HepG2 (cell line): ENCODE results near the gene PCAT6. TPM values are rescaled to one million over a fixed set of nuclear protein-coding genes. Genes with fewer than 3 reads are reported as not detected.

Experiments
- GFI1 ChIP-seq: sonication (generic); formaldehyde crosslinking; IDR thresholded peaks from 2 replicates; pipeline ENCODE4 v1.5.0; 2020; ENCODE audit warnings: missing genetic modification reagents, mild to moderate bottlenecking, borderline replicate concordance
- HCFC1 ChIP-seq: fragments of 150-350 bp; IDR thresholded peaks from 2 replicates; pipeline ENCODE4 v1.6.1; 2014; ENCODE audit warnings: low read depth, low read length
- NR2F6 ChIP-seq, 2 experiments: IDR thresholded peaks; 2 replicates each; pipeline ENCODE4 v1.6.1; 2016; ENCODE audit warnings: antibody characterized with exemption in 1 of 2, mild to moderate bottlenecking in 1 of 2
- PAF1 ChIP-seq: IDR thresholded peaks from 2 replicates; pipeline ENCODE4 v1.6.1; 2016; ENCODE audit warnings: missing genetic modification reagents, missing compliant biosample characterization
- ZNF570 ChIP-seq: sonication (generic); formaldehyde crosslinking; IDR thresholded peaks from 2 replicates; pipeline ENCODE4 v1.4.0; 2020; ENCODE audit warnings: mild to moderate bottlenecking, missing genetic modification reagents, borderline replicate concordance
- ZNF891 ChIP-seq: sonication (generic); formaldehyde crosslinking; IDR thresholded peaks from 2 replicates; pipeline ENCODE4 v1.5.0; 2020; ENCODE audit warnings: mild to moderate bottlenecking, missing genetic modification reagents
- polyA plus RNA-seq, 8 experiments: library from polyadenylated mRNA; depleted of rRNA in 3 of 8; stranded (reverse) in 7 of 8; unstranded in 1 of 8; fragments of >200 nt; fragmentation: Illumina TruSeq in 4 of 8; extraction: Trizol in 4 of 8; gene quantifications; 2 replicates each; pipeline versions ENCODE4 v1.2.1 to v1.2.3, GENCODE V29; 2011 to 2016; ENCODE audit warnings: low read depth in 4 of 8, missing spikeins in 1 of 8, mixed read lengths in 1 of 8; ENCODE audit not compliant: insufficient read depth in 1 of 8
- total RNA-seq, 5 experiments: library from RNA; depleted of rRNA; stranded (reverse); fragments of >200 nt; fragmentation: Illumina TruSeq; extraction: Trizol; gene quantifications; 2 replicates each; pipeline ENCODE4 v1.2.3, GENCODE V29; 2016; ENCODE audit warnings: low read depth in 1 of 5
- TF ChIP-seq, protein P1 (sequence below): sonication (generic); formaldehyde crosslinking; conservative IDR thresholded peaks from 2 replicates; pipeline ENCODE4 v1.4.0; 2020; ENCODE audit warnings: missing genetic modification reagents
- TF ChIP-seq, protein P2 (sequence below): sonication (generic); formaldehyde crosslinking; IDR thresholded peaks from 2 replicates; pipeline ENCODE4 v1.8.1; 2023; ENCODE audit warnings: mild to moderate bottlenecking, inconsistent platforms, moderate library complexity, missing genetic modification reagents, borderline replicate concordance
- TF ChIP-seq, protein P3 (sequence below): IDR thresholded peaks from 2 replicates; pipeline ENCODE4 v1.6.1; 2016
- TF ChIP-seq, protein P4 (sequence below): sonication (generic); formaldehyde crosslinking; IDR thresholded peaks from 2 replicates; pipeline ENCODE4 v1.4.0; 2020; ENCODE audit warnings: low read depth, missing genetic modification reagents
- TF ChIP-seq, protein P5 (sequence below): sonication (generic); formaldehyde crosslinking; IDR thresholded peaks from 2 replicates; pipeline ENCODE4 v1.4.0; 2020; ENCODE audit warnings: mild to moderate bottlenecking, missing genetic modification reagents

Gene PCAT6
- total and polyA plus RNA-seq, 2 of the 13 experiments (the other 11 are each of a cell fraction or from before 2014, with no cell fraction given): 0.60 to 4.4 TPM

DNA sequence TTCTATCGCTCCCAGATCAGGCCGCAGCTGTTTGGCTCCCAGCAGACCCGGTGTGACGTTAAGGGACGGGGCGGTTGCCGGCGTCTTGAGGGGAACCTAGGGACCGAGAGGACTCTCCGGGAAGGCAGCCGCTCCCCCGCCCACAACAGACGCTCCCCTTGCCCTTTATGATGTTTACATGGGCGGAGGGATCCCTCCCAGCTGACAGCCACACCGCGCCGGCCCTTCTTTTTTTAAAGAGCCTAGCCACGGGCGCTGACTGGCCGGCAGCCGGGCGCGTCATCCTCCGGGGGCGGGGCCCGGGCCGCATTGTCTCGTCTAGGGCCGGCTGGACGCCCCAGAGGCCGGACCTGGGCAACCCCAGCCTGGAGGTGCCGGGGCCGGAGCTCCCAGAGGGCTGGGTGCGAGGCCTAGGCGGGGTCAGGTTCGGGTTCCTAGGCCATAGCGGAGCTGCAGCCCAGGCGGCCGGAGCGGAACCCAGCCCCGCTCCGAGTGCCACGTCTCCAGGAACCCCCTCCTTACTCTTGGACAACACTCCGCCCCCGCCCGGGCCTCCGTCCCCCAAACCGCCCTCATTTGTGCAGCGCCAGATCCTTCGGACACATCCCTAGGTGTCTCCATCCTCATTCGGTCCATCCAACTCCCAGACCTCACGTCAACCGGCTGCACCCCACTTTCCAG, at the start of gene PCAT6 (continued):
- TF ChIP-seq, protein P1, sequence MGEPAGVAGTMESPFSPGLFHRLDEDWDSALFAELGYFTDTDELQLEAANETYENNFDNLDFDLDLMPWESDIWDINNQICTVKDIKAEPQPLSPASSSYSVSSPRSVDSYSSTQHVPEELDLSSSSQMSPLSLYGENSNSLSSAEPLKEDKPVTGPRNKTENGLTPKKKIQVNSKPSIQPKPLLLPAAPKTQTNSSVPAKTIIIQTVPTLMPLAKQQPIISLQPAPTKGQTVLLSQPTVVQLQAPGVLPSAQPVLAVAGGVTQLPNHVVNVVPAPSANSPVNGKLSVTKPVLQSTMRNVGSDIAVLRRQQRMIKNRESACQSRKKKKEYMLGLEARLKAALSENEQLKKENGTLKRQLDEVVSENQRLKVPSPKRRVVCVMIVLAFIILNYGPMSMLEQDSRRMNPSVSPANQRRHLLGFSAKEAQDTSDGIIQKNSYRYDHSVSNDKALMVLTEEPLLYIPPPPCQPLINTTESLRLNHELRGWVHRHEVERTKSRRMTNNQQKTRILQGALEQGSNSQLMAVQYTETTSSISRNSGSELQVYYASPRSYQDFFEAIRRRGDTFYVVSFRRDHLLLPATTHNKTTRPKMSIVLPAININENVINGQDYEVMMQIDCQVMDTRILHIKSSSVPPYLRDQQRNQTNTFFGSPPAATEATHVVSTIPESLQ (CRISPR knock-in tag): no peak
- TF ChIP-seq NR2F6 (IDR thresholded peaks at IDR 0.05) (no peak; the same call in 1 of the 2 replicates), NR2F6 (CRISPR knock-in tag; IDR thresholded peaks at IDR 0.05) (peak; percentile 58; the same call in 1 of the 2 replicates), ZNF891 (CRISPR knock-in tag) (no peak), GFI1 (CRISPR knock-in tag) (no peak; the same call in 1 of the 2 replicates), PAF1 (no peak), HCFC1 (no peak), ZNF570 (CRISPR knock-in tag) (no peak)
- TF ChIP-seq, protein P2, sequence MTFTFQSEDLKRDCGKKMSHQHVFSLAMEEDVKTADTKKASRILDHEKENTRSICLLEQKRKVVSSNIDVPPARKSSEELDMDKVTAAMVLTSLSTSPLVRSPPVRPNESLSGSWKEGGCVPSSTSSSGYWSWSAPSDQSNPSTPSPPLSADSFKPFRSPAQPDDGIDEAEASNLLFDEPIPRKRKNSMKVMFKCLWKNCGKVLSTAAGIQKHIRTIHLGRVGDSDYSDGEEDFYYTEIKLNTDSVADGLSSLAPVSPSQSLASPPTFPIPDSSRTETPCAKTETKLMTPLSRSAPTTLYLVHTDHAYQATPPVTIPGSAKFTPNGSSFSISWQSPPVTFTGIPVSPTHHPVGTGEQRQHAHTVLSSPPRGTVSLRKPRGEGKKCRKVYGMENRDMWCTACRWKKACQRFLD (CRISPR knock-in tag): no peak
- TF ChIP-seq, protein P3, sequence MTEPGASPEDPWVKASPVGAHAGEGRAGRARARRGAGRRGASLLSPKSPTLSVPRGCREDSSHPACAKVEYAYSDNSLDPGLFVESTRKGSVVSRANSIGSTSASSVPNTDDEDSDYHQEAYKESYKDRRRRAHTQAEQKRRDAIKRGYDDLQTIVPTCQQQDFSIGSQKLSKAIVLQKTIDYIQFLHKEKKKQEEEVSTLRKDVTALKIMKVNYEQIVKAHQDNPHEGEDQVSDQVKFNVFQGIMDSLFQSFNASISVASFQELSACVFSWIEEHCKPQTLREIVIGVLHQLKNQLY: no peak
- TF ChIP-seq, protein P4, sequence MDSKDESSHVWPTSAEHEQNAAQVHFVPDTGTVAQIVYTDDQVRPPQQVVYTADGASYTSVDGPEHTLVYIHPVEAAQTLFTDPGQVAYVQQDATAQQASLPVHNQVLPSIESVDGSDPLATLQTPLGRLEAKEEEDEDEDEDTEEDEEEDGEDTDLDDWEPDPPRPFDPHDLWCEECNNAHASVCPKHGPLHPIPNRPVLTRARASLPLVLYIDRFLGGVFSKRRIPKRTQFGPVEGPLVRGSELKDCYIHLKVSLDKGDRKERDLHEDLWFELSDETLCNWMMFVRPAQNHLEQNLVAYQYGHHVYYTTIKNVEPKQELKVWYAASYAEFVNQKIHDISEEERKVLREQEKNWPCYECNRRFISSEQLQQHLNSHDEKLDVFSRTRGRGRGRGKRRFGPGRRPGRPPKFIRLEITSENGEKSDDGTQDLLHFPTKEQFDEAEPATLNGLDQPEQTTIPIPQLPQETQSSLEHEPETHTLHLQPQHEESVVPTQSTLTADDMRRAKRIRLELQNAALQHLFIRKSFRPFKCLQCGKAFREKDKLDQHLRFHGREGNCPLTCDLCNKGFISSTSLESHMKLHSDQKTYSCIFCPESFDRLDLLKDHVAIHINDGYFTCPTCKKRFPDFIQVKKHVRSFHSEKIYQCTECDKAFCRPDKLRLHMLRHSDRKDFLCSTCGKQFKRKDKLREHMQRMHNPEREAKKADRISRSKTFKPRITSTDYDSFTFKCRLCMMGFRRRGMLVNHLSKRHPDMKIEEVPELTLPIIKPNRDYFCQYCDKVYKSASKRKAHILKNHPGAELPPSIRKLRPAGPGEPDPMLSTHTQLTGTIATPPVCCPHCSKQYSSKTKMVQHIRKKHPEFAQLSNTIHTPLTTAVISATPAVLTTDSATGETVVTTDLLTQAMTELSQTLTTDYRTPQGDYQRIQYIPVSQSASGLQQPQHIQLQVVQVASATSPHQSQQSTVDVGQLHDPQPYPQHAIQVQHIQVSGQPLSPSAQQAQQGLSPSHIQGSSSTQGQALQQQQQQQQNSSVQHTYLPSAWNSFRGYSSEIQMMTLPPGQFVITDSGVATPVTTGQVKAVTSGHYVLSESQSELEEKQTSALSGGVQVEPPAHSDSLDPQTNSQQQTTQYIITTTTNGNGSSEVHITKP (CRISPR knock-in tag): 0 out of 2 replicates have a peak, but pooled peaks have one; percentile 34
- TF ChIP-seq, protein P5, sequence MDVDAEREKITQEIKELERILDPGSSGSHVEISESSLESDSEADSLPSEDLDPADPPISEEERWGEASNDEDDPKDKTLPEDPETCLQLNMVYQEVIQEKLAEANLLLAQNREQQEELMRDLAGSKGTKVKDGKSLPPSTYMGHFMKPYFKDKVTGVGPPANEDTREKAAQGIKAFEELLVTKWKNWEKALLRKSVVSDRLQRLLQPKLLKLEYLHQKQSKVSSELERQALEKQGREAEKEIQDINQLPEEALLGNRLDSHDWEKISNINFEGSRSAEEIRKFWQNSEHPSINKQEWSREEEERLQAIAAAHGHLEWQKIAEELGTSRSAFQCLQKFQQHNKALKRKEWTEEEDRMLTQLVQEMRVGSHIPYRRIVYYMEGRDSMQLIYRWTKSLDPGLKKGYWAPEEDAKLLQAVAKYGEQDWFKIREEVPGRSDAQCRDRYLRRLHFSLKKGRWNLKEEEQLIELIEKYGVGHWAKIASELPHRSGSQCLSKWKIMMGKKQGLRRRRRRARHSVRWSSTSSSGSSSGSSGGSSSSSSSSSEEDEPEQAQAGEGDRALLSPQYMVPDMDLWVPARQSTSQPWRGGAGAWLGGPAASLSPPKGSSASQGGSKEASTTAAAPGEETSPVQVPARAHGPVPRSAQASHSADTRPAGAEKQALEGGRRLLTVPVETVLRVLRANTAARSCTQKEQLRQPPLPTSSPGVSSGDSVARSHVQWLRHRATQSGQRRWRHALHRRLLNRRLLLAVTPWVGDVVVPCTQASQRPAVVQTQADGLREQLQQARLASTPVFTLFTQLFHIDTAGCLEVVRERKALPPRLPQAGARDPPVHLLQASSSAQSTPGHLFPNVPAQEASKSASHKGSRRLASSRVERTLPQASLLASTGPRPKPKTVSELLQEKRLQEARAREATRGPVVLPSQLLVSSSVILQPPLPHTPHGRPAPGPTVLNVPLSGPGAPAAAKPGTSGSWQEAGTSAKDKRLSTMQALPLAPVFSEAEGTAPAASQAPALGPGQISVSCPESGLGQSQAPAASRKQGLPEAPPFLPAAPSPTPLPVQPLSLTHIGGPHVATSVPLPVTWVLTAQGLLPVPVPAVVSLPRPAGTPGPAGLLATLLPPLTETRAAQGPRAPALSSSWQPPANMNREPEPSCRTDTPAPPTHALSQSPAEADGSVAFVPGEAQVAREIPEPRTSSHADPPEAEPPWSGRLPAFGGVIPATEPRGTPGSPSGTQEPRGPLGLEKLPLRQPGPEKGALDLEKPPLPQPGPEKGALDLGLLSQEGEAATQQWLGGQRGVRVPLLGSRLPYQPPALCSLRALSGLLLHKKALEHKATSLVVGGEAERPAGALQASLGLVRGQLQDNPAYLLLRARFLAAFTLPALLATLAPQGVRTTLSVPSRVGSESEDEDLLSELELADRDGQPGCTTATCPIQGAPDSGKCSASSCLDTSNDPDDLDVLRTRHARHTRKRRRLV (CRISPR knock-in tag): peak; percentile 71; the same call in 1 of the 2 replicates
